Parathyroid adenoma (tissue), 2 donors: ENCODE data around the gene MXD1.

ENCODE experiments used
- H2AFZ ChIP-seq: fragments of 300-600 bp; sonication (generic); one replicate; pipeline ENCODE4 v1.7.0; 2017; ENCODE audit warnings: antibody characterized with exemption, mild to moderate bottlenecking
- H3K27ac ChIP-seq: fragments of 300-600 bp; sonication (generic); one replicate; pipeline ENCODE4 v1.7.0; 2017
- H3K27me3 ChIP-seq: fragments of 300-600 bp; sonication (generic); one replicate; pipeline ENCODE4 v1.7.0; 2017; ENCODE audit warnings: low read length; ENCODE audit not compliant: control insufficient read depth, insufficient read depth
- H3K36me3 ChIP-seq: fragments of 300-600 bp; sonication (generic); one replicate; pipeline ENCODE4 v1.7.0; 2017; ENCODE audit warnings: low read length; ENCODE audit not compliant: control insufficient read depth, insufficient read depth
- H3K4me1 ChIP-seq: fragments of 300-600 bp; sonication (generic); one replicate; pipeline ENCODE4 v1.7.0; 2017; ENCODE audit warnings: control low read depth
- H3K4me2 ChIP-seq: fragments of 300-600 bp; sonication (generic); one replicate; pipeline ENCODE4 v1.7.0; 2017; ENCODE audit warnings: low read length
- H3K4me3 ChIP-seq: fragments of 300-600 bp; sonication (generic); one replicate; pipeline ENCODE4 v1.7.0; 2017; ENCODE audit warnings: low read depth, low read length
- H3K79me2 ChIP-seq: fragments of 300-600 bp; sonication (generic); one replicate; pipeline ENCODE4 v1.7.0; 2017; ENCODE audit warnings: control low read depth
- H3K9ac ChIP-seq: fragments of 300-600 bp; sonication (generic); one replicate; pipeline ENCODE4 v1.7.0; 2017; ENCODE audit warnings: mild to moderate bottlenecking
- H3K9me3 ChIP-seq: fragments of 300-600 bp; sonication (generic); one replicate; pipeline ENCODE4 v1.7.0; 2017; ENCODE audit warnings: low read length; ENCODE audit not compliant: control insufficient read depth
- TF ChIP-seq, protein P1 (sequence below): fragments of 300-600 bp; sonication (generic); IDR thresholded peaks from one replicate; pipeline ENCODE4 v1.7.0; 2017; ENCODE audit warnings: antibody characterized with exemption, mild to moderate bottlenecking
- donor health status: primary hyperparathyroidism.

The MXD1 gene

DNA sequence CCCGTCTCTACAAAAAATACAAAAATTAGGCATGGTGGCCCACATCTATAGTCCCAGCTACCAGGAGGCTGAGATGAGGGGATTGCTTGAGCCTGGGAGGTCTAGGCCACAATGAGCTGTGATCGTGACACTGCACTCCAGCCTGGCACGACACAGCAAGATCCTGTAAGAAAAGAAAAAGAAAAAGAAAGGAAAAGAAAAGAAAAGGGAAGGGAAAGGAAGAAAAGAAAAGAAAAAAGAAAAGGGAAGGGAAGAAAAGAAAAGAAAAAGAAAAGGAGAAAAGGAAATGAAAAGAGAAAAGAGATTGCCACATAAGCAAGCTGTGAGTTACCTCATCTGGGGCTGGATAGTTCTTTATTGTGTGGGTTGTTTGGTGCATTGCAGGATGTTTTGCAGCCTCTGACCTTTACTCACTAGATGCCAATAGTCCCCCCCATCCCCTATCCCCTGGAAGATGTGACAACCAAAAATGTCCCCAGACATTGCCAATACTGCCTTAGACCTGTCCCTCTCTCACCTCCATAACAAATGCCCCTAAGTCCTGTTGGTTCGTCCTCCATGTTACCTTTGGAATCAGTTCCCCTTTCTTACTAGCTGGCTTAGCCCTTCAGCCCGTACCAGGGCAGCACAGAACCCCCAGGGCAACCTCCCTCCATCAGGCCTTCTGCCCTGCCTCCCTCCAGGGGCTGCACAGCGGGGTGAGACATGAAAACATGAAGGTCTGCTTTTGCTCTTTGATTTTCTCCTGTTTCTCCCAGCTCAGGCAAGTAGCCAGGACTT lies 37.6 kb downstream of the MXD1 start:
- no peak overlapping the region for H3K4me3 ChIP-seq
- no peaks in the 10 kb centered on the region for H3K4me1 ChIP-seq
- no peaks in the 10 kb centered on the region for H3K9me3 ChIP-seq
- TF ChIP-seq, protein P1, sequence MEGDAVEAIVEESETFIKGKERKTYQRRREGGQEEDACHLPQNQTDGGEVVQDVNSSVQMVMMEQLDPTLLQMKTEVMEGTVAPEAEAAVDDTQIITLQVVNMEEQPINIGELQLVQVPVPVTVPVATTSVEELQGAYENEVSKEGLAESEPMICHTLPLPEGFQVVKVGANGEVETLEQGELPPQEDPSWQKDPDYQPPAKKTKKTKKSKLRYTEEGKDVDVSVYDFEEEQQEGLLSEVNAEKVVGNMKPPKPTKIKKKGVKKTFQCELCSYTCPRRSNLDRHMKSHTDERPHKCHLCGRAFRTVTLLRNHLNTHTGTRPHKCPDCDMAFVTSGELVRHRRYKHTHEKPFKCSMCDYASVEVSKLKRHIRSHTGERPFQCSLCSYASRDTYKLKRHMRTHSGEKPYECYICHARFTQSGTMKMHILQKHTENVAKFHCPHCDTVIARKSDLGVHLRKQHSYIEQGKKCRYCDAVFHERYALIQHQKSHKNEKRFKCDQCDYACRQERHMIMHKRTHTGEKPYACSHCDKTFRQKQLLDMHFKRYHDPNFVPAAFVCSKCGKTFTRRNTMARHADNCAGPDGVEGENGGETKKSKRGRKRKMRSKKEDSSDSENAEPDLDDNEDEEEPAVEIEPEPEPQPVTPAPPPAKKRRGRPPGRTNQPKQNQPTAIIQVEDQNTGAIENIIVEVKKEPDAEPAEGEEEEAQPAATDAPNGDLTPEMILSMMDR = no peak
- H3K27ac ChIP-seq = no peak overlapping the region
- H3K4me2 ChIP-seq = no peak overlapping the region
- no peaks in the 10 kb centered on the region for H3K79me2 ChIP-seq
- no peak overlapping the region for H3K9ac ChIP-seq
- no peak overlapping the region for H2AFZ ChIP-seq
- no peaks in the 10 kb centered on the region for H3K36me3 ChIP-seq
- no peaks in the 10 kb centered on the region for H3K27me3 ChIP-seq

DNA sequence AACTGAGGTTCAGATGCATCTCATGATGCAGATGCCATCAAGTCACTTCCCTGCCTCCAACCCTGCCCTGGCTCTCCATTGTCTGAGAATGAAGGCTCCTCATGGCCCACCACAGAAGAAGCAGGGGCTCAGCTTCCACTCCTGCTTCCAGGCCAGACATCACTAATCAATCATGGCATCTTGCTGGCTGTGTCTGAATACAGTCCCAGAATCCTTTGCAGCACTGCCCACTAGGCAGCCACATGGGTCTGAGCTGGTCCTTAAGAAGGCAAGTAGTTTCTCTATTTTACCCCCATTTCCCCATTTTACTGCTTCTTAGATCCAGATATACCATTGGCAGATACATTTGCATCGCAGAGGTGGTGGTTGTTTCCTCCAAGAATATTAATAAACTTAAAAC lies 39.2 kb downstream of the MXD1 start:
- no peaks in the 10 kb centered on the region for H3K9me3 ChIP-seq
- H3K79me2 ChIP-seq = no peaks in the 10 kb centered on the region
- H3K36me3 ChIP-seq = no peaks in the 10 kb centered on the region
- no peak overlapping the region for H3K27ac ChIP-seq
- H3K4me3 ChIP-seq = no peak overlapping the region
- H3K9ac ChIP-seq = no peak overlapping the region
- H2AFZ ChIP-seq = no peak overlapping the region
- no peak overlapping the region for H3K4me2 ChIP-seq
- no peaks in the 10 kb centered on the region for H3K4me1 ChIP-seq
- TF ChIP-seq, protein P1 = no peak
- H3K27me3 ChIP-seq = no peaks in the 10 kb centered on the region

DNA sequence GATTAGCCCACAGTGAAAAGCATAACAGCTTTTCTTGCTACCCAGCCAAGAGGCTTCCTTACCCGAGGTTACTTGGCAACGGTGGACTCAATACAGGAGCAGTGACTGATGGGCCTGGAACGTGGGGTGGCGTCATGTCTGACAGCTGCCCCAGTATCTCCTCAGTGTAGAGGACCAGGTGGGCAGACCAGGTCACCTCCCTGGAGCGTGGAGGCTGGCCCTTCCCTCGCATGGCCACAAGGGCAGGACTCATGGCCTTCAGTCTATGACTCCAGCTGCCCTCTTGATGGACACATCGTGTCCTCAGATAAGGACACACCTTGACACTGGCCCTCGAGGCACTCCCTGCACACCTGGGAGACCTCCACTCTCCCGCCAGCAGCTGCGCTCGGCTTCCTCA lies 40.1 kb downstream of the MXD1 start:
- Histone ChIP-seq H3K4me2 (no peak overlapping the region), H3K4me3 (no peak overlapping the region), H3K4me1 (no peaks in the 10 kb centered on the region), H3K27ac (no peak overlapping the region), H3K9ac (no peak overlapping the region), H3K9me3 (no peaks in the 10 kb centered on the region), H3K79me2 (no peaks in the 10 kb centered on the region), H3K36me3 (no peaks in the 10 kb centered on the region), H3K27me3 (no peaks in the 10 kb centered on the region), H2AFZ (no peak overlapping the region)
- TF ChIP-seq, protein P1 = no peak

DNA sequence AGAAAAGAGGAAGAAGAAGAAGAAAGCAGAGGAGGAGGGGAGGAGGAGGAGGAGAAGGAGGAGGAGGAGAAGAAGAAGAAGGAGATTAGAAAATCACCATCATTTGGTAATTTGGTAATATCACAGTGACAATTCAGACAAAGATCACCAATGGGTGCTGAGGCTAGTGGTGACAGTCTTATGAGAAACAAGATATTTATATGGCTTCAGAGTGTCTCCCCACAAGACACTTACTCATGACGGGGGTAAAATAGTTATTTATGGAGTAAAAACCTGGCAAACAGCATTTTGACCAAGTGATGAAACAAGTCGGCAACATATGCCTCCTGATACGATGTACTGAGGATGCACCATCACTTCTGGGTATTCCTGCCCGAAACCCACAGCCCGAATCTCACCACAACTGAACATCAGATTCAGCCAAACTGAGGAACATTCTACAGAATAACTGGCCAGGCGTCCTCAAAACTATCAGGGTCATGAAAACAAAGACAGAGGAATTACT lies 41.6 kb downstream of the MXD1 start:
- Histone ChIP-seq H3K27me3 (no peaks in the 10 kb centered on the region), H3K9me3 (no peaks in the 10 kb centered on the region), H3K4me2 (no peak overlapping the region), H3K27ac (no peak overlapping the region), H3K4me1 (no peaks in the 10 kb centered on the region), H2AFZ (no peak overlapping the region), H3K4me3 (no peak overlapping the region), H3K36me3 (no peaks in the 10 kb centered on the region), H3K79me2 (no peaks in the 10 kb centered on the region), H3K9ac (no peak overlapping the region)
- TF ChIP-seq, protein P1 = no peak

DNA sequence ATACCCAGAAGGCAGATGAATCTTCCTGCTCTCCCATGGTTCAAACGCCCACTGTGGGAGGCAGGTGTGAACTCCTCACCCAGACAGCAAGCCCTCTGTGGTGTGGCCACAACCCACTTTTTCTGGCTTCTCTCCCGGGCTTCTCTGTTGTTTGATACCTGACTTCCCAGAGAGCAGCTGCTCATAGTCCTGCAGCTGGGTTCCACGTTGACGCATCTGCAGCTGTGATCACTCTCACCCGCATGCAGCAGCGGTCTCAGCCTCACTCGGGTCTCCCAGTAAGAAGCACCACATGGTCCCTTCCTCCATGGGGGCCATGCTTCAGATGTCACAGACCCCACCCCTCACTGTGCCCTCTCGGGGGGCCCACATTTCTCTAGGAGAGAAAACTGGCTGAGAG lies 43.1 kb downstream of the MXD1 start:
- TF ChIP-seq, protein P1 = no peak
- Histone ChIP-seq H3K4me2 (no peak overlapping the region), H3K79me2 (no peaks in the 10 kb centered on the region), H3K4me3 (no peak overlapping the region), H3K36me3 (no peaks in the 10 kb centered on the region), H3K27me3 (no peaks in the 10 kb centered on the region), H3K27ac (no peak overlapping the region), H3K9ac (no peak overlapping the region), H2AFZ (no peak overlapping the region), H3K9me3 (no peaks in the 10 kb centered on the region), H3K4me1 (no peaks in the 10 kb centered on the region)
